Effector memory CD8-positive, alpha-beta T cell (primary cell): ENCODE results near the gene ZNF784.
"Not testable (repeated sequence)": the region's sequence is repeated elsewhere in the genome, so short reads cannot be mapped to it uniquely, and the experiment has no call there.

Experiments used
- ATAC-seq: fragments of 150-1000 bp; cut with Tn5 transposase; replicated peaks from 2 replicates; pipeline ENCODE4 v1.10.0; 2021; ENCODE audit warnings: mild to moderate bottlenecking, moderate library complexity
- DNase-seq, 3 experiments: peaks; one replicate each; pipeline ENCODE4 v3.0.0; 2021
- H3K27ac Mint-ChIP-seq, 2 donors: one replicate each; pipeline ENCODE4 v1.8.0; 2022; ENCODE audit warnings: mild to moderate bottlenecking in 2 of 2, mixed read lengths in 2 of 2, moderate library complexity in 2 of 2
- H3K27me3 Mint-ChIP-seq, 2 donors: one replicate each; pipeline ENCODE4 v1.8.0; 2022; ENCODE audit warnings: mixed read lengths in 2 of 2
- H3K36me3 Mint-ChIP-seq: one replicate; pipeline ENCODE4 v1.8.0; 2022; ENCODE audit warnings: mild to moderate bottlenecking, moderate library complexity, mixed read lengths; ENCODE audit not compliant: insufficient read depth
- H3K4me1 Mint-ChIP-seq, 2 donors: one replicate each; pipeline ENCODE4 v1.8.0; 2022; ENCODE audit warnings: low read depth in 2 of 2, mixed read lengths in 2 of 2
- H3K4me3 Mint-ChIP-seq, 2 donors: one replicate each; pipeline ENCODE4 v1.8.0; 2022; ENCODE audit warnings: mild to moderate bottlenecking in 2 of 2, mixed read lengths in 2 of 2, moderate library complexity in 2 of 2
- H3K9me3 Mint-ChIP-seq, 2 donors: one replicate each; pipeline ENCODE4 v1.8.0; 2022; ENCODE audit warnings: mixed read lengths in 2 of 2

ZNF784 gene

DNA sequence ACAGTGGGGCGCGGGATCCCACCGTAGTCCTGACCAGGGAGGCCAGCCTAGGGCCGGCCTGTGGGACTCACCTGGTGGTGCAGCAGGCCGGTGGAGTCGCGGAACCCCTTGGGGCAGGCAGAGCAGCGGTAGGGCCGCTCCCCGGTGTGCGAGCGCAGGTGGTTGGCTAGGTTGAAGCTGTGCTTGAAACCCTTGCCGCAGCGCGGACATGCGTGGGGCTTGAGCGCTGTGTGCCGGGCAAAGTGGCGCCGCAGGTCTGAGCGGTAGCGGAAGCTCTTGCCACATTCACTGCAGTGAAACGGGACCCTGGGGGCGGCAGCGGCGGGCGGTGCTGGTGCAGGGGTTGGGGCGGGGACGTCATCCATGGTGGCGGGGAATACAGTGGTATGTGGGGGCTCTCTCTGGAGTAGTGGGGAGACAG is 26.9 kb downstream of the ZNF784 start:
- H3K4me1 Mint-ChIP-seq = peaks cover 13 to 17% of the 10 kb centered on the region in 2 donors
- no peak for ATAC-seq
- H3K9me3 Mint-ChIP-seq = peaks cover 0 to 4% of the 10 kb centered on the region in 2 donors
- H3K27ac Mint-ChIP-seq = no peak overlapping the region
- H3K27me3 Mint-ChIP-seq = no peaks in the 10 kb centered on the region
- no peak for DNase-seq
- H3K4me3 Mint-ChIP-seq = no peak overlapping the region
- peaks cover 24% of the 10 kb centered on the region for H3K36me3 Mint-ChIP-seq

GRCh38 chr19:55596304-55596703 is 28.1 kb downstream of the ZNF784 start:
- Mint-ChIP-seq H3K4me3 (no peak overlapping the region), H3K9me3 (peaks cover 0 to 4% of the 10 kb centered on the region in 2 donors), H3K36me3 (peaks cover 24% of the 10 kb centered on the region), H3K27ac (peak overlapping the region in 1 of 2 donors; percentile 70), H3K27me3 (no peaks in the 10 kb centered on the region), H3K4me1 (peaks cover 13% of the 10 kb centered on the region in 2 donors)
- no peak for DNase-seq
- ATAC-seq = no peak

GRCh38 chr19:55594996-55595545 is 29.3 kb downstream of the ZNF784 start:
- Mint-ChIP-seq H3K36me3 (peaks cover 21% of the 10 kb centered on the region), H3K4me3 (no peak overlapping the region), H3K4me1 (peaks cover 6% of the 10 kb centered on the region in 2 donors), H3K9me3 (peaks cover 0 to 4% of the 10 kb centered on the region in 2 donors), H3K27me3 (no peaks in the 10 kb centered on the region), H3K27ac (no peak overlapping the region)
- DNase-seq (no peak), ATAC-seq (no peak)

DNA sequence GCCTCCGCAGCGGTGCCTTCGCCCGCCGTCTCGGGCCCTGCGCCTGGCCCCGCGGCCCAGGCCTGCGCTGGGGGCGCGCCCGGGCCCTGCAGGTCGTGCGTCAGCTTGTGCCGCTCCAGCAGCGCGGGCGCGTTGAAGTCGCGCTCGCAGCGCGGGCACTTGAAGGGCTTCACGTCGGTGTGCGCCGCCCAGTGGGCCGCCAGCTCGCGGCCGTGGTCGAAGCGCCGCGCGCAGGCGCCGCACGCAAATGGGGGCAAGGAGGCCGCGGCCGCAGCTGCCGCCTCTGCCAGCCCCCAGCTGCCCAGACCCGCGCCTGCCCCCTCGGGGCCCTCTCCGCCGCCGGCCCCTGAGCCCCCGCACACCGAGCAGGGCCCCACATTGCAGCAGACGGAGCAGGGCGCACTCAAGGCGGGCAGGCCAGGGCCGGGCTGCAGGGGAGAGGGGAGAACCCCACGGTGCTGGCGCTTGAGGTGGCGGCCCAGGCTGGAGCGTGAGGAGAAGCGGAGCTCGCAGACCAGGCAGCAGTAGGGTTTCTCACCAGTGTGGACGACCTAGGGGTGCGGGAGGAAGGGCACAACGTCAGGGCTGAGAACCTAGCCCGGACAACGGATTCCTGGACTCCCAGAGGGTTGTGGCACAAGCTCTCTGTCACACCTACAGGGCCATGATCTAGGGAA is 31.1 kb downstream of the ZNF784 start:
- Mint-ChIP-seq H3K4me1 (peaks cover 0 to 2% of the 10 kb centered on the region in 2 donors), H3K9me3 (no peaks in the 10 kb centered on the region), H3K4me3 (no peak overlapping the region), H3K27ac (no peak overlapping the region), H3K36me3 (peaks cover 10% of the 10 kb centered on the region), H3K27me3 (no peaks in the 10 kb centered on the region)
- no peak for ATAC-seq
- no peak for DNase-seq

GRCh38 chr19:55592391-55593090 is 31.8 kb downstream of the ZNF784 start:
- Mint-ChIP-seq H3K4me3 (no peak overlapping the region), H3K27ac (no peak overlapping the region), H3K4me1 (no peaks in the 10 kb centered on the region), H3K27me3 (no peaks in the 10 kb centered on the region), H3K36me3 (peaks cover 10% of the 10 kb centered on the region), H3K9me3 (no peaks in the 10 kb centered on the region)
- DNase-seq (no peak), ATAC-seq (no peak)

GRCh38 chr19:55591555-55591954 is 32.8 kb downstream of the ZNF784 start:
- Mint-ChIP-seq H3K9me3 (no peaks in the 10 kb centered on the region), H3K27ac (no peak overlapping the region), H3K27me3 (no peaks in the 10 kb centered on the region), H3K4me3 (no peak overlapping the region), H3K4me1 (peaks cover 5 to 8% of the 10 kb centered on the region in 2 donors), H3K36me3 (peaks cover 11% of the 10 kb centered on the region)
- no peak for DNase-seq
- no peak for ATAC-seq

GRCh38 chr19:55590617-55591016 is 33.7 kb downstream of the ZNF784 start:
- Mint-ChIP-seq H3K4me3 (no peak overlapping the region), H3K27me3 (no peaks in the 10 kb centered on the region), H3K36me3 (peaks cover 7% of the 10 kb centered on the region), H3K4me1 (peaks cover 6 to 15% of the 10 kb centered on the region in 2 donors), H3K27ac (no peak overlapping the region), H3K9me3 (no peaks in the 10 kb centered on the region)
- DNase-seq (no peak), ATAC-seq (no peak)

- H3K4me3 Mint-ChIP-seq = no peak overlapping the region
- no peaks in the 10 kb centered on the region for H3K9me3 Mint-ChIP-seq
- no peak for ATAC-seq
- H3K27ac Mint-ChIP-seq = no peak overlapping the region
- H3K27me3 Mint-ChIP-seq = no peaks in the 10 kb centered on the region
- peaks cover 11 to 20% of the 10 kb centered on the region in 2 donors for H3K4me1 Mint-ChIP-seq
- peaks cover 5% of the 10 kb centered on the region for H3K36me3 Mint-ChIP-seq
- no peak for DNase-seq
Measured at GRCh38 chr19:55590109-55590508, 34.3 kb downstream of the ZNF784 start.

DNA sequence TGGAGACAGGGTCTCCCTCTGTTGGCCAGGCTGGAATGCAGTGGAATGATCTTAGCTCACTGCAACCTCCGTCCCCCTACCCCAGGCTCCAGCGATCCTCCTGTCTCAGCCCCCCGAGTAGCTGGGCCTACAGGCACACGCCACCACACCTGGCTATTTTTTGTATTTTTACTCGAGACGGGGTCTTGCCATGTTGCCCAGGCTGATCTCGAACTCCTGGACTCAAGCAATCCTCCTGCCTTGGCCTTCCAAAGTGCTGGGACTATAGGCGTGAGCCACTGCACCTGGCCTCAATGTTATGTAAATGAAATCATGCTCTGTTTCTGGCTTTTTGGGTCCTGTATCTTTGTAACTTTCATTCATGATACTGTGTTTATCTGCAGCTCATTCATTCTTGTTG is 35.6 kb downstream of the ZNF784 start:
- DNase-seq = no peak
- no peak for ATAC-seq
- Mint-ChIP-seq H3K9me3 (no peaks in the 10 kb centered on the region), H3K27me3 (no peaks in the 10 kb centered on the region), H3K4me3 (no peak overlapping the region), H3K27ac (no peak overlapping the region), H3K4me1 (peaks cover 11 to 20% of the 10 kb centered on the region in 2 donors), H3K36me3 (peaks cover 5% of the 10 kb centered on the region)

DNA sequence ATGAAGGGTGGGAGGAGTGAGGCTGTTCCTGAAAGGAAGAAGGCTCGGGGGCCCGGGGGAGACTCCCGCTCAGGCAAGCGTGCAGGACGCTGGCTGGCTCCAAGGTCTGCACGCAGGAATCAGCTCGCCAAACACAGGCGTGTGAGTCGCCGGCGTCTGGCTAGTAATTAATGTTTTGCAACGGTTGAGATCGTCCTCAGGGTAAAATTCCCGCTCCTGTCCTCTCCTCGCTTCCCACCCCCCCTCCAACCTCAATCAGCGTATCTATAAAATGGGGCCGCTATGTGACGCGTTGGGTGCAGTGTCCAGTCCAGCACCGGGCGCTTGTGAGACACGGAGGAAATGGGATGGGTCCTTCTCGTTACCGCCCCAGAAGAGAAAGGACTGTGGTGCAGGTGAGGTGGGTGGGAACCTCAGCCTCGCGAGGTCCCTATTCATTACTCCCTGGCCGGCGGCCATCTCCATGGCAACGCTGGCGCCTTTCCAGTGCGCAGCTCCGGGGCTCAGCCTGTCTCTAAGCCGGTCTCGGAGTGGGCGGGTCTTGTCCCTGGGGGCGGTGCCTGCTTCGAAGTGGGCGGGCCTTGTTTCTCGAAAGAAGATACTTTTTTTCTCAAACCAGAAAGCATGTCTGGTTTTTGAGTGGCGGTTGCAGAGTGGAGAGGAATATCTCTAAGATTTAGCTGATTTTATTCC is 37.2 kb downstream of the ZNF784 start:
- Mint-ChIP-seq H3K9me3 (no peaks in the 10 kb centered on the region), H3K4me1 (peaks cover 11 to 20% of the 10 kb centered on the region in 2 donors), H3K36me3 (peaks cover 5% of the 10 kb centered on the region), H3K27me3 (no peaks in the 10 kb centered on the region), H3K4me3 (peak overlapping the region; percentile 69 to 80), H3K27ac (peak overlapping the region; percentile 28 to 59)
- ATAC-seq (peak; percentile 99), DNase-seq (peak; percentile 95 to 96 (median 95))

DNA sequence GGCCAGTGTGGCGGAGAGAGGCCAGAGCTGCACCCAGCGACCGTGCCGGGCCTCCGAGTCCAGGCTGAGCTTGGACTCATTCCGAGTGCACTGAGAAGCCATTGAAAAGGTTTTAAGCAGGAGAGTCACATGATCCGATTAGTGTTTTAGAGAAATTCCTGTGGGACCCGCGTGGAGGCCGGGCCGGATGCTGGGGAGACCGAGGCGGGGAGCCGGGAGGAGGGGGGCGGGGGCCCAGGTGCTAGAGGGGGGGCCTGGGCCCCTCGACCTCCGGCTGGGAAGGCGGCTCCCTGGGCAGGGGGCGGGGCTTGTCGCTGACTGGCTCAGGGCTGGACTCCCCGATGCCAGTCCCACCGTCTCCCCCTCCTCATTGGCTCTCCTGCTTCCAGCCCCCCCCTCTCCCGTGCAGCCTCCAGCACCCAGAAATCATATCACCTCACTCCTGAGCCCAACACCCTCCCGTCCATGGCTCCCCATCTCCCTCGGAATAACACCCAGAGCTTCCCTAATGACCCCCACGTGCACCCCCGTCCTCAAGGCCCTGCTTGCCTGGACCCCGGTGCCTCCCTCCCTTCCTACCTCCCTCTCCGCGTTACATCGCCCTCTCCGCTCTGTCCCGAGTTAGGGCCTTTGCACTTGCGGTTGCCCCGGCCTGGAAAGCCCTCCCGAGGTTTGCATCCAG is 38.6 kb downstream of the ZNF784 start:
- Mint-ChIP-seq H3K27me3 (no peaks in the 10 kb centered on the region), H3K27ac (peak overlapping the region; percentile 32 to 91)
- no peak for ATAC-seq

GRCh38 chr19:55584871-55585270 is 39.5 kb downstream of the ZNF784 start:
- Mint-ChIP-seq H3K27ac (peak overlapping the region in 1 of 2 donors; percentile 13), H3K4me1 (peaks cover 21 to 33% of the 10 kb centered on the region in 2 donors), H3K27me3 (no peaks in the 10 kb centered on the region), H3K9me3 (peaks cover 0 to under 1% of the 10 kb centered on the region in 2 donors), H3K36me3 (peaks cover 5% of the 10 kb centered on the region), H3K4me3 (no peak overlapping the region)
- ATAC-seq (no peak), DNase-seq (no peak)

More for the DNA sequence above, 38.6 kb downstream of the ZNF784 start:
- DNase-seq = no peak
- H3K9me3 Mint-ChIP-seq = no peaks in the 10 kb centered on the region
- H3K36me3 Mint-ChIP-seq = peaks cover 5% of the 10 kb centered on the region
- peak overlapping the region; percentile 69 to 80 for H3K4me3 Mint-ChIP-seq
- H3K4me1 Mint-ChIP-seq = peaks cover 17 to 30% of the 10 kb centered on the region in 2 donors

- H3K4me3 Mint-ChIP-seq, H3K27ac Mint-ChIP-seq, H3K9me3 Mint-ChIP-seq, ATAC-seq, H3K36me3 Mint-ChIP-seq, DNase-seq, H3K27me3 Mint-ChIP-seq: not testable (repeated sequence)
- H3K4me1 Mint-ChIP-seq = peaks cover 25 to 36% of the 10 kb centered on the region in 2 donors
Measured at GRCh38 chr19:55583897-55584296, 40.5 kb downstream of the ZNF784 start.
